Suppressor macrophage treated with lipopolysaccharide for 4 hours (primary cell): ENCODE measurements around the gene CARF.

ENCODE experiments used
- DNase-seq: peaks from one replicate; pipeline ENCODE4 v3.0.0-alpha.2; 2020

Gene CARF

DNA sequence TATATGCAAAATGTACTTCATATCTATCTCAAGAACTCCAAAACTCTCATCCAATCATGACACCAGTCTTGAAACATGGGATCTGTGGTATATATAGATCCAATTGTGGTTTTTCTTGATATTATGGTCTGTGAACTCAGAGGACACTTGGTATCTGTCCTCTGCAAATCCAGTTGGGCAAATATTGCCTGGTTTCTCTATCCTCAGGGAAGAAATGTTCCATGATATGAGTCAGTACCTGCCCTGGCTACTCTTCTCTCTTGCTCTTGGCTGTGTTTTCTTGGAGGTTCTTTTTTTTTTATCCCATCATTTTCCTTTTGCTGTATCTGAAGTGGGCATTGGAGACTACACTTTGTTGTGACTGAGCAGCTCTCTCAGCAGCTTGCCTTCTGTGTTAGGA is 113.5 kb downstream of the CARF start:
- DNase-seq = no peak

GRCh38 chr2:203030545-203030944 is 118.5 kb downstream of the CARF start:
- DNase-seq = no peak

- DNase-seq = no peak
Observed at GRCh38 chr2:203030991-203031390, 118.9 kb downstream of the CARF start.

GRCh38 chr2:203033395-203033794 is 121.3 kb downstream of the CARF start:
- DNase-seq = no peak

- no peak for DNase-seq
Observed at GRCh38 chr2:203035879-203036470, 123.9 kb downstream of the CARF start.
